T-helper 1 cell (primary cell): Measurements from ENCODE around the gene FOXA3.
"Not testable (repeated sequence)": the region's sequence is repeated elsewhere in the genome, so short reads cannot be mapped to it uniquely, and the experiment has no call there.

Source experiments
- DNase-seq, 5 donors: peaks; one replicate each; pipeline ENCODE4 v3.0.0-alpha.2; 2012 to 2020

Gene FOXA3

DNA sequence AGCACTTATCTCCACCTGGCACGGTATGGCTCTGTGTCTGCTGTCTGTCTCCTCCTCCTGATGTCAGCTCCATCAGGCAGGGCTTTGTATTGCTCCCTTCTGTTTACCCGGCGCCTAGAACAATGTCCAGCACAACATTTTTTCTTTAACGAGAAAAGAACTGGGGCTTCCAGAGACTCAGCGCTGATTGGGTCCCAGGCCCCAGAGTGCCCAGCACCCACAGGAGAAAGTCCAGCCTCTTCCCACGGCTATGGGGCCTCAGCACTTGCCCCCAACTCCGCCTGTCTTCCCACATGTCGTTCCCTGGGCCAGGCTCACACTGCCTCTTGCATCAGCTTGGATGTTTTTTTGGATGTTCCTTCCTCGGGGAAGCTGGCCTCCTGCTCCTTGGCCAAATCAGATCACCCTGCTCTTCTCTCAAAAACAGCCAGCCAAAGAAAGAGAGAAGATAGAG lies 31.4 kb downstream of the FOXA3 start:
- DNase-seq = no peak

- DNase-seq = not testable (repeated sequence)
Measured at GRCh38 chr19:45895983-45896599, 32.0 kb downstream of the FOXA3 start.

DNA sequence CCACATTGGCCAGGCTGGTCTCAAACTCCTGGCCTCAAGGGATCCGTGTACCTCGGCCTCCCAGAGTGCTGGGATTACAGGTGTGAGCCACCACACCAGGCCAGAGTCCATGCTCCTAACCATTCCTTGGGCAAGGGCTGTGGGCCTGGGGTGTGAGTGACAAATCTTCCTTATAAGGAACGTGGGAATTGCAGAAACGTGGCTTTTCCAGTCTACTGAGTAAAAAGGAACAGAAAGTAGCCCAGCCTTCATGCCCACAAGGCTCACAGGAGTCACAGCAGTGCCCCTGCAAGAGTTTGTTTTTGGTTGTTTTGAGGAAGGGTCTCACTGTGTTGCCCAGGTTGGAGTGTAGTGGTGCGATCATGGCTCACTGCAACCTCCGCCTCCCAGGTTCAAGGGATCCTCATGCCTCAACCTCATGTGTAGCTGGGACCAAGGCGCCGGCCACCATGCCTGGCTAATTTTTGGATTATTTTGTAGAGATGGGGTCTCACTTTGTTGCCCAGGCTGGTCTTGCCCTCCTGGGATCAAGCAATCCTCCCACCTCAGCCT lies 33.2 kb downstream of the FOXA3 start:
- no peak for DNase-seq

DNA sequence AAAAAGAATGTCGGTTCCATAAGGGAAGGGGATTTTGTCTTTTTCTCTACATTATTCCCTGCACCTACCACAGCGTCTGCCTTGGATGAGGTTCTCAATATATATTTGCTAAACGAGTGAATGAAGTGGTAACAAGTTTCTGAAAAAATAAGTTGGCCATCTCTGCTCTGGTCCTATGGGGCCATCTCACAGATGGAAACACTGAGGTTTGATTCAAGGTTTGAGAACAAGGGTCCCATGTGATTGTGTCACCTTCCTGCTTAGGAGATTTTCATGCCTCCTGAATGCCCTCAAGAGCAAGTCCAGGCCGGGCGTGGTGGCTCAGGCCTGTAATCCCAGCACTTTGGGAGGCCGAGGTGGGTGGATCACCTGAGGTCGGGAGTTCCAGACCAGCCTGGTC lies 35.1 kb downstream of the FOXA3 start:
- no peak for DNase-seq

GRCh38 chr19:45899919-45900589 lies 35.9 kb downstream of the FOXA3 start:
- no peak for DNase-seq

DNA sequence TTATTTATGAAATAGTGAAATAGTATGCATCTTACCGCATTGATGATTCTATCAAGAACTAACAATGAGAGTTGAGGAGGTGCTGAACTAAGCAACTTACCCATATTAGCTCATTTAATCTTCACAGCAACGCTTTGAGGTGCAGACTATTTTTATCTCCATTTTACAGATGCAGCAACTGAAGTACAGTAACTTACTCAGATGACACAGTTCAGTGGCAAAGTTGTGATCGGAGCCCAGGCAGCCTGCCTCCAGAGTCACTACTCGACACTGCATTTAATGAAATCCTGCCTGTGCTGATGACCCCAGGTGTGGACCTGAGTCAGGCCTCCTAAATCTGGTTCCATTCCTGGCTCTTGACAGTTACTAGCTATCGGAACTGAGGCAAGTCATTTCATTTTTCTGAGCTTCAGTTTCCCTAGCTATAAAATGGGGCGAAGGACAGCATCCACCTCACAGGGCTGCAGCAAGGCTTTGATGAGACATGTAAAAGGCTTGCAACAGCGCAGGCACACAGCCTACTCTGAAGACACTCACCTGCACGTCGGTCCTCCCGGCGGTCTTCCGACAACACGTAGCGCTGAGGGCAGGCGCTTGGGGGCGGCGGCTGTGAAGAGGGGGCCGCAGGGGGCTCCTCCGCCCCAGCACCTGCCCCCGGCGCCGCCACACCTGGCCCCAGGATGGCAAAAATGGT lies 36.8 kb downstream of the FOXA3 start:
- no peak for DNase-seq

GRCh38 chr19:45901432-45901911 lies 37.3 kb downstream of the FOXA3 start:
- peak in 2 of 5 donors; percentile 27 to 44 for DNase-seq

- DNase-seq = no peak
Measured at GRCh38 chr19:45901912-45902650, 38.0 kb downstream of the FOXA3 start, which contains the start of gene MYPOP. TSS of gene MYPOP (minus strand) at chr19:45902613. CDS start at chr19:45901773, 840 bp downstream.

DNA sequence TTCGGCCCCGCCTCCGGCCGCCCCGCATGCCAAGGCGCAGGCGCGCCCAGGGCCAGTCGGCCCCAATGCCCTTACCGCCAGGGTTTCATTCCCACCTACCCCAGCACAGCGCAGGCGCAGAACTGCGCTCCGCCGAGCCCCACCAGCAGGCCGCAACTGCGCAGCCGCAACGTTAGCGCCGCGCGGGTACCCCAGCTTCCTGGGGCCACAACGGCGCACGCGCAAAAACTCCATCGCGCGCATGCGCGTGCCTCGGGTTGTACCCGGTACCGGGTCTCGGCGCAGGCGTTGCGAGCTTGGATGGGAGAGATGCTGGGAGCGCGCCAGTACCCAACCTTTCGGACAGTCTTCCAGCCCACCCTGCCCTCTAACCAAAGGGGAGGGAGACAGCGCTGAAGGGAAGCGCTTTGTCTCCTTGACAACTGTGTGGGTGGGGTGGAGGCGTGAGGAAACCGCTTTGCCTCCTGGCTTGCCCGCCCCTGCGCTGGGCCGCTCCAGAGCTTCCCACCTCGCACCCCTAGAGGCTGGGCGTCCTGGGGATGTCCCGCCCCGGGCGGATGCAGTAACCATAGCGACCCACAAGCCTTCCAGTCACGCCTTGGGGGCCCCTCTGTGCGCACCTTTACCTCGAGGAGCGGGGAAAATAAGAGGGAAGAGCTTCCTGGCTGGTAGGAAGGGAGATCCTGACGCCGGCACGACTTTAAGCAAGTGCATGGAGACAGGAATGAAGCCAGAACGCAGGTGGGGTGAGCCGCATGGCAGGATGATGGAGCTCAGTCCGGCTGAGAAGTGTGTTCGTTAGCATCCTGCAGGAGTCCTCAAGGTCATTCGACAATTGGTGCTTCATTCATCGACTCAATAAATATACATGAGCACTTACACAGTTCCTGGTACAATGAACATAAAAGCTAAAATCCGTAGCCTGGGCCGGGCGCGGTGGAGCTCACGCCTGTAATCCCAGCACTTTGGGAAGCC lies 38.8 kb downstream of the FOXA3 start:
- DNase-seq = peak; percentile 98 to 100 (median 98)

GRCh38 chr19:45905011-45905410 lies 40.9 kb downstream of the FOXA3 start:
- DNase-seq = no peak

DNA sequence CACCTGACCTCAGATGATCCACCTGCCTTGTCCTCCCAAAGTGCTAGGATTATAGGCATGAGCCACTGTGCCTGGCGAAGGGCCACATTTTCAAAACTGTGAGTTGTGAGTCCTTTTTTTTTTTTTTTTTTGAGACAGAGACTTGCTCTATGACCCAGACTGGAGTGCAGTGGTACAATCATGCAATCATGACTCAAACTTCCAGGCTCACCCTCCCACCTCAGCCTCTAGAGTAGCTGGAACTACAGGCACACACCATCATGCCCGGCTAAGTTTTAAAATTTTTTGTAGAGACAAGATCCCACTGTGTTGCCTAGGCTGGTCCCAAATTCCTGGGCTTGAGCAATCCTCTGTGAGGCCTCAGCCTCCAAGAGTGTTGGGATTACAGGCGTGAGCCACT lies 42.1 kb downstream of the FOXA3 start:
- DNase-seq = no peak

DNA sequence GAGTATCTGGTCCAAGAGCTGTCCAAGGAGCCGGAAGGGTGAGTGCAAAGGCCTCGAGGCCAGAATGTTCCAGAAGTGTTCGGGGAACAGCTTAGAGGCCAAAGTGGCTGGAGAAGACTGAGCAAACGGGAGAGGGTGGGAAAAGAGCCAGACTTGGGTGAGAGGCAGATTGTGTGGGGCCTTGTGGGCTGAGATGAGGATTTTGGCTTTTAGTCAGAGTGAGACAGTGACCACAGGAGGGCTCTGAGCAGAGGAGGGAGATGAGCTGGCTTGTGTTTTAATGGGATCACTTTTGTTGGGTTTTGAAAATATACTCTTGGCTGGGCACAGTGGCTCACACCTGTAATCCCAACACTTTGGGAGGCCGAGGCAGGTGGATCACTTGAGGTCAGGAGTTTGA lies 44.8 kb downstream of the FOXA3 start:
- DNase-seq = no peak

DNA sequence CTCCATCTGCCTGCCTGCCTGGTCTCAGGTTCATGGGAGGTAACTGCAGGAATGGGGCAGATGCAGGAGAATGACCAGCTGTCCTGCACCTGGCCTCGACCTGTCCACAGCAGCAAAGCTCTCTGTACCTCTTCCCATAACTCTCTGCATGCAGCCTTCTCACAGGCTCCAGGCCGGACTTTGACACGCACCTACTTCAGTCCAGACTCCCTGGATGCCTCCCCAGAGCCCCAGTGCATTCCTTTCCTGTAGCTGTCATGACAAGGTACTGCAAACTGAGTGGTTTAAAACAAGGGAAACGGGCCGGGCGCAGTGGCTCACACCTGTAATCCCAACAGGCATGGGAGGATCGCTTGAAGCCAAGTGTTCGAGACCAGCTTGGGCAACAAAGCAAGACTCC lies 47.2 kb downstream of the FOXA3 start:
- DNase-seq = no peak

DNA sequence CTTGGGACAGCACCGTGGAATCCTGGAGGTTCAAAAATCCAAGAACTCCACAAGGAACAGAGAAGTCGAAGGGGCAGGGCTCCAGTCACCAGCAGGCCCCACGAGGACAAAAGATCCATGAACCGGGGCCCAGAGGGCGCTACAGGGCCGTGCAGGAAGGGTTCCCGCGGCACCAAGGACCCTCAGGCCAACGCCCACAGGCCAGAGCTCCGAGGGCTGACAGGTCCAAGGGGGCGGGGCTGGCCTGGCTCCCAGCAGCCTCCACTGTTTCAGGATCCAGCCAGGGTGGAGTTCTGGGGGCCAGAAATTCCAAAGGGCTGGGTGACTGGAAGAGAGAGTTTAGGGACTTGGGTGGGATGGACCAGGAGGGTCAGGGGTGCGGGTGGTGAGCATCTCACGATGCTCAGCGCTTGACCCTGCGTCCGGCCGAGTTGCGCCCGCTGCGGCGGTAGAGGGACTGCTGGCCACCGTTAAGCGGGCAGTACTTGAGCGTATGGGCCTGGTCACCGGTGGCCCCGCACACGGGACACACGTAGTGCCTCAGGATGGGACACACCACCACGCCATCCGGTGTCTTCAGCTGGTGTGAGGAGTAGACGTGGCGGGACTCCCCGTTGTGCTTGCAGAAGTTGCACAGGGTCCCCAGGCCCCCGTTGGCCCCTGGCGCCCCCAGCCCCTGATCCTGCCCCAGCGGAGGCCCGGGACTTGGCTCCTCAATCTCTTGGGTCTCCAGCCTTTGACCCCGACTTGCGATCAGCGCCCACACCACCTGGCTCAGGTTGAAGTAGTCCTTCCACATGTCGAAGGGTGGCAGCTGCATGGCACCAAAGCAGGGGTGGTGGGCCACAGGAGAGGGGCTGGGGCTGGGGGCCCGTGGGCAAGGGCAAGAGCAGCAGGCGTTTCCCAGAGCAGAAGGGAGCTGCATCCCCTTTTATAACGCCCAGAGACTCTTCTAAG lies 50.0 kb downstream of the FOXA3 start, which contains the start of gene NANOS2:
Gene NANOS2 (minus strand): TSS at position 905 of the 957 bp plus-strand sequence. CDS start 85 bp downstream, at position 820.
- DNase-seq = peak in 1 of 5 donors; percentile 45

- peak in 1 of 5 donors; percentile 83 for DNase-seq
Measured at GRCh38 chr19:45917421-45918091, 53.4 kb downstream of the FOXA3 start.

- DNase-seq = peak in 1 of 5 donors; percentile 44
Measured at GRCh38 chr19:45918721-45919120, 54.6 kb downstream of the FOXA3 start.

DNA sequence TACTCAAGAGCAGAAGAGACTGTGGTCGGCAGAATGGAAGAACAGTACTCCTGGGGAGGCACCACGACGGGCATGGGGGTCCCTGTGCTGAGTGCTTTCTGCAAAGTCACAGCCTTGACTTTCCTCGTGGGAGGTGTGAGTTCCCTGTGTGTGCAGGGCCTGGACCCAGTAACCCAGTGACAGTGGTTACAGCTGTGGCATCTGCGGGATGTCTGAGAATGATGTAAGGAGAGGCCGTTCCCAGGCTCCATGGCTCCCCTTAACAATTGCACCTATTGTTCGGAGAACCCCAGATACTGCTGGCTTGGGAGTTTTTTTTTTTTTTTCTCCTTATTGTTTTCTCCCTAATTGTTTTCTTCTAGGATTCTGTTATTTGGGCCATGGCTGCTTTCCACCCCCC lies 55.6 kb downstream of the FOXA3 start:
- no peak for DNase-seq

DNA sequence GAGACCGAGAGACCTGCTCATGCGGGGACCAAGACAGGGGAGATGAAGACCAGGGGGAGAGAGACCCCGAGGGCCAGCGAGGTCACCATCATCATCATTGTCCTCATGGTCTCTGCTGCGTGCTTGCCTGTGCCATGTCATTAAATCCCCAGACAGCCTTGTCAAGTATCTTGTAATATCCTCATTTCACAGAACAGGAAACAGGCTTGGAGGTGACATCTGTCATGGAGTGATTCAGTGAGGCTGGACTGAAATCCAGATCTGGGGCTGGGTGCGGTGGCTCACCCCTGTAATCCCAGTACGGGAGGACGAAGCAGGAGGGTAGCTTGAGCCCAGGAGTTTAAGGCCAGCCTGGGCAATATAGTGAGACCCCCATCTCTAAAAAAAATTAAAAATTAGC lies 56.3 kb downstream of the FOXA3 start:
- peak in 1 of 5 donors; percentile 61 for DNase-seq

GRCh38 chr19:45922281-45922680 lies 58.2 kb downstream of the FOXA3 start:
- DNase-seq = no peak
